22Rv1 (cell line): ENCODE results near the gene LNX2.

Source experiments
- H3K27ac ChIP-seq: fragments of 450-650 bp; 2 replicates; pipeline ENCODE4 v1.5.1; 2017
- CTCF ChIP-seq: fragments of 450-650 bp; IDR thresholded peaks from 2 replicates; pipeline ENCODE4 v1.5.1; 2017; ENCODE audit warnings: mild to moderate bottlenecking
- ZFX ChIP-seq: fragments of 450-650 bp; IDR thresholded peaks from 2 replicates; pipeline ENCODE4 v1.6.1; 2017; ENCODE audit warnings: antibody characterized with exemption, borderline replicate concordance

LNX2 gene

GRCh38 chr13:27599845-27600553, 20.3 kb downstream of the LNX2 start:
- H3K27ac ChIP-seq: no peak overlapping the region
- no peak for TF ChIP-seq ZFX
- TF ChIP-seq CTCF: no peak

- TF ChIP-seq CTCF (no peak), ZFX (no peak)
- H3K27ac ChIP-seq: no peak overlapping the region
Measured at GRCh38 chr13:27599096-27599495, 21.2 kb downstream of the LNX2 start.

- H3K27ac ChIP-seq: no peak overlapping the region
- TF ChIP-seq ZFX: no peak
- TF ChIP-seq CTCF: no peak
Measured at GRCh38 chr13:27595055-27595811, 25.1 kb downstream of the LNX2 start.

- TF ChIP-seq ZFX (no peak), CTCF (no peak)
- no peak overlapping the region for H3K27ac ChIP-seq
Measured at GRCh38 chr13:27593267-27593666, 27.1 kb downstream of the LNX2 start.

- no peak for TF ChIP-seq CTCF
- TF ChIP-seq ZFX: no peak
- H3K27ac ChIP-seq: no peak overlapping the region
Measured at GRCh38 chr13:27592865-27593264, 27.5 kb downstream of the LNX2 start.

GRCh38 chr13:27588405-27588804, 31.9 kb downstream of the LNX2 start:
- no peak overlapping the region for H3K27ac ChIP-seq
- TF ChIP-seq ZFX (no peak), CTCF (no peak)
